ENCODE measurements around the gene TASOR2.

The TASOR2 gene

DNA sequence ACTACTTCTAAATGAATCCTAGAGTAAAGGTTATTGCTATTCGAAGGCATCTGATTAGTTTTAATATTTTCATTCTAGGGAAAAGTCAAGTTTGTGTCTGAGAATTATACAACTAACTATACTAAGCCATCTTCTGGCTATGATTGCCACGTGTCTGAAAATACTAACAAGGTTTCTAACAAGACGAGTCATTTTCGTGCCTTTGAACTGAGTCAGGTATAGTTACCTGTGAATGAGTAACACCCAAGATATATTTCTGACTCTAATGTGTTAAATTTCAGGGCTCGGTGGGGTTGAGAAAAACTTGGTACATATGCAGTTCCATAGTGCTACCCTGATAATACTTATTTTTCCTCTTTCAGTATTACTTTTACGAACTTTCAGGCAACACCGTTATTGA lies 35.5 kb downstream of the TASOR2 start:
- no peak for DNase-seq (ENCODE audit: low read depth)
- no peak overlapping the region for H3K4me3 ChIP-seq (ENCODE audit: low read depth, low read length)
- TF ChIP-seq, protein P1, sequence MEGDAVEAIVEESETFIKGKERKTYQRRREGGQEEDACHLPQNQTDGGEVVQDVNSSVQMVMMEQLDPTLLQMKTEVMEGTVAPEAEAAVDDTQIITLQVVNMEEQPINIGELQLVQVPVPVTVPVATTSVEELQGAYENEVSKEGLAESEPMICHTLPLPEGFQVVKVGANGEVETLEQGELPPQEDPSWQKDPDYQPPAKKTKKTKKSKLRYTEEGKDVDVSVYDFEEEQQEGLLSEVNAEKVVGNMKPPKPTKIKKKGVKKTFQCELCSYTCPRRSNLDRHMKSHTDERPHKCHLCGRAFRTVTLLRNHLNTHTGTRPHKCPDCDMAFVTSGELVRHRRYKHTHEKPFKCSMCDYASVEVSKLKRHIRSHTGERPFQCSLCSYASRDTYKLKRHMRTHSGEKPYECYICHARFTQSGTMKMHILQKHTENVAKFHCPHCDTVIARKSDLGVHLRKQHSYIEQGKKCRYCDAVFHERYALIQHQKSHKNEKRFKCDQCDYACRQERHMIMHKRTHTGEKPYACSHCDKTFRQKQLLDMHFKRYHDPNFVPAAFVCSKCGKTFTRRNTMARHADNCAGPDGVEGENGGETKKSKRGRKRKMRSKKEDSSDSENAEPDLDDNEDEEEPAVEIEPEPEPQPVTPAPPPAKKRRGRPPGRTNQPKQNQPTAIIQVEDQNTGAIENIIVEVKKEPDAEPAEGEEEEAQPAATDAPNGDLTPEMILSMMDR (conservative IDR thresholded peaks at IDR 0.05; ENCODE audit: low read depth, low read length): no peak

DNA sequence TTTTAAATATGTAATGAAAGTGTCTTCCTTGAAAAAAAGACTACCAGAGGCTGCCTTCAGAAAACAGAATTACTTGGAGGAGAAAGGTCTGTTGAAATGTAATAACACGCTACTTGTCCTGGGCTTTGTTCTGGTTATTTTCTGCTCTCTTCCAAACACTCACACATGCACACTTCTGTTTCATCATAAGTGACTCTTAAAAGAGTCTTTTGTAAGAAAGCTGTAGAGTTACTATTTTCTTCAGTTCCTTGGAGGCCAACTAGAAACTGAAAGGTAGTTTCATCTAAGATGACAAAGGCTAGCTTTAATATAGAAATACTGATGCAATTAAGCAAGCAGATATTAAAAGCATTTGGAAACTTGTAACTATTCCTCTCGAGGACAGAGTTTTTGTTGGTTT lies 39.1 kb downstream of the TASOR2 start:
- DNase-seq (ENCODE audit: low read depth): no peak
- no peak overlapping the region for H3K4me3 ChIP-seq (ENCODE audit: low read depth, low read length)
- TF ChIP-seq, protein P1 (conservative IDR thresholded peaks at IDR 0.05; ENCODE audit: low read depth, low read length): no peak

DNA sequence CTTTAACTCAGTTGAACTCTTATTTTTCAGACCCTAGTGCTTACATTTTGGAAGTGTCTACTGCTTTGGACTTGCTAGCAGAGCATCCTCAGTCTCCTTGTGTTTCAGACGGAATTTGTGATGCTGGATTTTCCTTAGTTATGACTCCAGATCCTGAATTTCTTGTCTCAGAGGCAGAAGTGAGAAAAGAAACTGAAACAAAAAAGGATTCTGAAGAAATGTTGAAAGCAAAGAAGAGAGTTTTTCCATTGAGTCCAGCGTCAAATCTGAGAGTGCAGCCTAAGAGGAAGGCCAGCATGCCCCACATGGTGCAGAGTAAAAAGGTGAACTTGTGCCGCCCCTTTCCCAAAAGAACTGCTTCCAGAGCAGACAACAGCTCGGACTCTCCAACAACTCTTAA lies 46.1 kb downstream of the TASOR2 start:
- H3K4me3 ChIP-seq (ENCODE audit: low read depth, low read length): no peak overlapping the region
- TF ChIP-seq, protein P1 (conservative IDR thresholded peaks at IDR 0.05; ENCODE audit: low read depth, low read length): no peak
- DNase-seq (ENCODE audit: low read depth): no peak

DNA sequence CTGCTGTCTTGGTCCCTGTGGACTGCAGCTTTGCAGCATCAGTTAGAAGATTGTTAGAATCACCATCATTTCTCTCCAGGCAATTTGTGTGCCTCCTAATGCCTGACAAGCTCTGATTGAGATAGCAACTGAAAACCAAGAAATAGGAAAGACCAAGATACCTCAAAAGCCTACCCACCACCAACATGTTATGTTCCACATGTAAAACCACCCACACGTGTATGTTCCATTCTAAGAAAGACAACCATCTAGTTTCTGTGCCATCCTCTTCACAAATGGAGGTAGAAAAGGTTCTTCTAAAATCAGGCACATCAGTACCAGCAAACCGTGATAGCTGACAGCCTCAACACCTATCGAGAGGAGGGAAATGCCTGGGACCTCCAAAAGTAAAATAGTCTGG lies 46.9 kb downstream of the TASOR2 start:
- TF ChIP-seq, protein P1 (conservative IDR thresholded peaks at IDR 0.05; ENCODE audit: low read depth, low read length): no peak

DNA sequence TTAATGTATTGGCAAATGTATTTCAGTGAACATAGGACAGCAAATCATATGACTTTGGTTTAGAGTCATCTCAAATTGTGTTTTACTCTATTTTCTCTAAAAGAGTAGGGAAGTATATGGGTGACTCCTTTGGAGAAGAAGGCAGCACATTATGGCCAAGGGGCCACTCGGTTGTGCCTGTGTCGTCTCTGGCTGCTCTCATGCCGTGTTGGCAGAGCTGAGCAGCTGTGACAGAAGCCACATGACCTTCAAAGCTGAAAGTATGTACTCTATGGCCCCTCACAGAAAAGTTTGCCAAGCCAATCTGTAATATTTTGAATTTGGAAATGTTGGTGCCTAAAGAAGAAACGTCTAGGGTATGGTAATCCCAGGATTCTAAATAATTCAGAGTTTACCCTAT lies 47.5 kb downstream of the TASOR2 start:
- TF ChIP-seq, protein P1 (conservative IDR thresholded peaks at IDR 0.05; ENCODE audit: low read depth, low read length): no peak
- no peak for DNase-seq (ENCODE audit: low read depth)
- no peak overlapping the region for H3K4me3 ChIP-seq (ENCODE audit: low read depth, low read length)

More for the DNA sequence above, 46.9 kb downstream of the TASOR2 start:
- DNase-seq (ENCODE audit: low read depth): no peak
- H3K4me3 ChIP-seq (ENCODE audit: low read depth, low read length): no peak overlapping the region
